HFFc6 (cell line): ENCODE measurements around the gene ZNF507. TPM values are rescaled to one million over a fixed set of nuclear protein-coding genes. Genes with fewer than 3 reads are reported as not detected.

Experiments used
- DNase-seq: peaks from one replicate; pipeline ENCODE4 v3.0.0-alpha.2; 2018
- H3K27ac Mint-ChIP-seq: 2 replicates; pipeline ENCODE4 v1.8.0; 2020; ENCODE audit warnings: mild to moderate bottlenecking, mixed read lengths
- H3K27me3 Mint-ChIP-seq: 2 replicates; pipeline ENCODE4 v1.8.0; 2021; ENCODE audit warnings: mild to moderate bottlenecking, moderate library complexity, mixed read lengths; ENCODE audit not compliant: insufficient read depth
- H3K36me3 Mint-ChIP-seq: 2 replicates; pipeline ENCODE4 v1.8.0; 2021; ENCODE audit warnings: low read depth, mixed read lengths
- H3K4me1 Mint-ChIP-seq: 2 replicates; pipeline ENCODE4 v1.8.0; 2020; ENCODE audit warnings: low read depth, mixed read lengths
- H3K4me3 Mint-ChIP-seq: 2 replicates; pipeline ENCODE4 v1.8.0; 2020; ENCODE audit warnings: mild to moderate bottlenecking, moderate library complexity, mixed read lengths
- H3K9me3 Mint-ChIP-seq: 2 replicates; pipeline ENCODE4 v1.8.0; 2020; ENCODE audit warnings: mild to moderate bottlenecking, mixed read lengths
- CTCF ChIP-seq: fragments of 200-600 bp; sonication (generic); IDR thresholded peaks from 2 replicates; pipeline ENCODE4 v1.5.0; 2021; ENCODE audit warnings: antibody characterized with exemption, mild to moderate bottlenecking
- total RNA-seq, 6 experiments: library from RNA; stranded (reverse); fragmentation: NEBNext Ultra II Directional; extraction: Animal tissue kit (Norgen Biotek cat#: 25700); gene quantifications; 2 replicates in 1 of 6; 3 replicates in 5 of 6; pipeline ENCODE4 v1.2.3, GENCODE V29; 2021

Gene ZNF507
- total RNA-seq, 6 experiments from 2014 or later: 13.0 to 18.3 (median 16.0) TPM

- Mint-ChIP-seq H3K27me3 (peaks cover 25% of the 10 kb centered on the region), H3K27ac (no peak overlapping the region), H3K9me3 (no peaks in the 10 kb centered on the region), H3K36me3 (no peaks in the 10 kb centered on the region), H3K4me3 (no peak overlapping the region), H3K4me1 (no peaks in the 10 kb centered on the region)
- no peak for TF ChIP-seq CTCF
- no peak for DNase-seq
Measured at GRCh38 chr19:32317086-32317485, 28.3 kb upstream of the ZNF507 start.

GRCh38 chr19:32318884-32319520 lies 26.4 kb upstream of the ZNF507 start:
- H3K27me3 Mint-ChIP-seq: peaks cover 26% of the 10 kb centered on the region
- TF ChIP-seq CTCF: peak; percentile 55
- no peak overlapping the region for H3K27ac Mint-ChIP-seq
- no peak overlapping the region for H3K4me3 Mint-ChIP-seq
- H3K4me1 Mint-ChIP-seq: no peaks in the 10 kb centered on the region
- no peaks in the 10 kb centered on the region for H3K36me3 Mint-ChIP-seq
- H3K9me3 Mint-ChIP-seq: no peaks in the 10 kb centered on the region
- DNase-seq: no peak

- peaks cover 10% of the 10 kb centered on the region for H3K4me1 Mint-ChIP-seq
- DNase-seq: no peak
- H3K9me3 Mint-ChIP-seq: no peaks in the 10 kb centered on the region
- H3K27ac Mint-ChIP-seq: no peak overlapping the region
- H3K4me3 Mint-ChIP-seq: no peak overlapping the region
- no peak for TF ChIP-seq CTCF
- H3K27me3 Mint-ChIP-seq: peaks cover 21% of the 10 kb centered on the region
- H3K36me3 Mint-ChIP-seq: no peaks in the 10 kb centered on the region
Measured at GRCh38 chr19:32322541-32322940, 22.9 kb upstream of the ZNF507 start.

GRCh38 chr19:32324631-32325285 lies 20.7 kb upstream of the ZNF507 start:
- DNase-seq: no peak
- peak; percentile 34; the same call in 1 of the 2 replicates for TF ChIP-seq CTCF
- Mint-ChIP-seq H3K27ac (no peak overlapping the region), H3K9me3 (no peaks in the 10 kb centered on the region), H3K4me1 (peaks cover 10% of the 10 kb centered on the region), H3K27me3 (peaks cover 19% of the 10 kb centered on the region), H3K36me3 (no peaks in the 10 kb centered on the region), H3K4me3 (peak overlapping the region; percentile 33; the same call in 1 of the 2 replicates)

- Mint-ChIP-seq H3K27me3 (peaks cover 16% of the 10 kb centered on the region), H3K36me3 (no peaks in the 10 kb centered on the region), H3K4me3 (no peak overlapping the region), H3K4me1 (peaks cover 2% of the 10 kb centered on the region), H3K9me3 (no peaks in the 10 kb centered on the region), H3K27ac (no peak overlapping the region)
- DNase-seq: no peak
- TF ChIP-seq CTCF: no peak
Measured at GRCh38 chr19:32330213-32330857, 15.1 kb upstream of the ZNF507 start.
